OCI-LY3 (cell line): ENCODE results near the gene PIEZO1.

ENCODE experiments used
- EZH2phosphoT487 ChIP-seq: fragments of 200-600 bp; shearing (Covaris generic); IDR thresholded peaks from 2 replicates; pipeline ENCODE4 v1.6.1; 2018; ENCODE audit warnings: antibody characterized with exemption, mixed run types, low read depth
- TF ChIP-seq, protein P1 (sequence below): fragments of 200-600, 300-600 bp; sonication (generic); IDR thresholded peaks from 2 replicates; pipeline ENCODE4 v1.5.1; 2014; ENCODE audit warnings: antibody characterized with exemption, low read length, low read depth

- TF ChIP-seq, protein P1, sequence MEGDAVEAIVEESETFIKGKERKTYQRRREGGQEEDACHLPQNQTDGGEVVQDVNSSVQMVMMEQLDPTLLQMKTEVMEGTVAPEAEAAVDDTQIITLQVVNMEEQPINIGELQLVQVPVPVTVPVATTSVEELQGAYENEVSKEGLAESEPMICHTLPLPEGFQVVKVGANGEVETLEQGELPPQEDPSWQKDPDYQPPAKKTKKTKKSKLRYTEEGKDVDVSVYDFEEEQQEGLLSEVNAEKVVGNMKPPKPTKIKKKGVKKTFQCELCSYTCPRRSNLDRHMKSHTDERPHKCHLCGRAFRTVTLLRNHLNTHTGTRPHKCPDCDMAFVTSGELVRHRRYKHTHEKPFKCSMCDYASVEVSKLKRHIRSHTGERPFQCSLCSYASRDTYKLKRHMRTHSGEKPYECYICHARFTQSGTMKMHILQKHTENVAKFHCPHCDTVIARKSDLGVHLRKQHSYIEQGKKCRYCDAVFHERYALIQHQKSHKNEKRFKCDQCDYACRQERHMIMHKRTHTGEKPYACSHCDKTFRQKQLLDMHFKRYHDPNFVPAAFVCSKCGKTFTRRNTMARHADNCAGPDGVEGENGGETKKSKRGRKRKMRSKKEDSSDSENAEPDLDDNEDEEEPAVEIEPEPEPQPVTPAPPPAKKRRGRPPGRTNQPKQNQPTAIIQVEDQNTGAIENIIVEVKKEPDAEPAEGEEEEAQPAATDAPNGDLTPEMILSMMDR, result no peak
- no peak for TF ChIP-seq EZH2phosphoT487
Measured at GRCh38 chr16:88764080-88764479, 20.9 kb downstream of the PIEZO1 start.
